OCI-LY3 (cell line): ENCODE data around the gene CELA2A.

Experiments
- H2AFZ ChIP-seq: fragments of 200-600, 300-600 bp; shearing (Covaris generic); 2 replicates; pipeline ENCODE4 v1.6.0; 2014; ENCODE audit warnings: antibody characterized with exemption, low read depth, low read length
- H3K27ac ChIP-seq: fragments of 200-600, 300-600 bp; sonication (generic); 2 replicates; pipeline ENCODE4 v1.5.1; 2014; ENCODE audit warnings: mild to moderate bottlenecking, low read length, moderate library complexity, mixed read lengths
- H3K27me3 ChIP-seq: fragments of 200-600, 300-600 bp; sonication (generic); 2 replicates; pipeline ENCODE4 v1.6.1; 2014; ENCODE audit warnings: low read depth, low read length, mixed read lengths
- H3K36me3 ChIP-seq: fragments of 200-600, 300-600 bp; sonication (generic); replicated peaks from 2 replicates; pipeline ENCODE3; 2014; ENCODE audit warnings: low read depth, low read length, mixed read lengths
- H3K4me1 ChIP-seq: fragments of 300-600, 200-600 bp; sonication (generic); 2 replicates; pipeline ENCODE4 v1.6.1; 2014; ENCODE audit warnings: low read length, mixed read lengths
- H3K4me2 ChIP-seq: fragments of 200-600, 300-600 bp; sonication (generic); 2 replicates; pipeline ENCODE4 v1.6.1; 2014; ENCODE audit warnings: low read length, mixed read lengths
- H3K4me3 ChIP-seq: fragments of 300-600, 200-600 bp; sonication (generic); 2 replicates; pipeline ENCODE4 v1.5.1; 2014; ENCODE audit warnings: antibody characterized with exemption, mild to moderate bottlenecking, low read length, moderate library complexity
- H3K79me2 ChIP-seq: fragments of 300-600, 200-600 bp; shearing (Covaris generic); 2 replicates; pipeline ENCODE4 v1.6.1; 2014; ENCODE audit warnings: mild to moderate bottlenecking, low read length, mixed read lengths
- H3K9ac ChIP-seq: fragments of 300-600, 200-600 bp; shearing (Covaris generic); 2 replicates; pipeline ENCODE4 v1.6.0; 2014; ENCODE audit warnings: mild to moderate bottlenecking, low read length, moderate library complexity
- H3K9me3 ChIP-seq: fragments of 200-600, 300-600 bp; shearing (Covaris generic); 2 replicates; pipeline ENCODE4 v1.6.1; 2014; ENCODE audit warnings: low read length, mixed read lengths; ENCODE audit not compliant: insufficient read depth
- H4K20me1 ChIP-seq: fragments of 200-600, 300-600 bp; sonication (generic); 2 replicates; pipeline ENCODE4 v1.6.1; 2016; ENCODE audit warnings: low read length, mixed read lengths; ENCODE audit not compliant: insufficient read depth
- EZH2phosphoT487 ChIP-seq: fragments of 200-600 bp; shearing (Covaris generic); IDR thresholded peaks from 2 replicates; pipeline ENCODE4 v1.6.1; 2018; ENCODE audit warnings: antibody characterized with exemption, mixed run types, low read depth
- TF ChIP-seq, protein P1 (sequence below): fragments of 200-600, 300-600 bp; sonication (generic); IDR thresholded peaks from 2 replicates; pipeline ENCODE4 v1.5.1; 2014; ENCODE audit warnings: antibody characterized with exemption, low read length, low read depth

The CELA2A gene

DNA sequence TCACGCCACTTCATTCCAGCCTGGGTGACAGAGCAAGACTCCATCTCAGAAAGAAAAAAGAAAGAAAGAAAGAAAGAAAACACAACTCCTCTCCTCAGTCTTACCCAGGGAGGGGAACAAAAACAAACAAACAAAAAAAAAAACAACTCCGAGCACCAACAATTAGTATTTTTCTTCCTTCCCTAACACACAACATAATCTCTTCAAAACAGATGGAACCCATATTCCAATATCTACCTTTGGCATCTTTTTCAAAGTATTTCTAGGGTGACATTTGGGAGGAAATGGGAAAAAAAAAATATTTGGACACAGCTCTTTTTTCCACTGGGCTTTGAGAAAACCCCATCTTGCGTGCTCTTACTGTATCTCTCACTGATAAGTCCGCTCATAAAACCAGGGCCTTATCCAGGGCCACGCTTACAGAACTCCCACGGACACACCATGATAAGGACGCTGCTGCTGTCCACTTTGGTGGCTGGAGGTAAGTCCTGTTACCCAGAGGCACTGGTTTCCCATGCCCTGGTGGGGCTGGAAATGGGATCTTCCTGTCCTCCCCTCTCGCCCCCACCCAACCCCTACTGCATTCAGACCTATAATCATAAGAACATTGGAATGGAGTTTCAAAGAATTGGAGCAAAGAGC lies at the start of gene CELA2A:
Gene CELA2A, plus strand, starts transcription at position 420 of the 642 bp plus-strand sequence. Its CDS starts 22 bp downstream, at position 442.
- peaks cover 23% of the 10 kb centered on the region for H3K4me1 ChIP-seq
- H3K27me3 ChIP-seq: no peaks in the 10 kb centered on the region
- no peaks in the 10 kb centered on the region for H3K36me3 ChIP-seq
- peak within 1 kb of the TSS; percentile 45; the same call in 1 of the 2 replicates for H3K4me2 ChIP-seq
- no peak within 1 kb of the TSS for H3K9ac ChIP-seq
- no peak within 1 kb of the TSS for H3K27ac ChIP-seq
- H4K20me1 ChIP-seq: no peaks in the 10 kb centered on the region
- TF ChIP-seq, protein P1, sequence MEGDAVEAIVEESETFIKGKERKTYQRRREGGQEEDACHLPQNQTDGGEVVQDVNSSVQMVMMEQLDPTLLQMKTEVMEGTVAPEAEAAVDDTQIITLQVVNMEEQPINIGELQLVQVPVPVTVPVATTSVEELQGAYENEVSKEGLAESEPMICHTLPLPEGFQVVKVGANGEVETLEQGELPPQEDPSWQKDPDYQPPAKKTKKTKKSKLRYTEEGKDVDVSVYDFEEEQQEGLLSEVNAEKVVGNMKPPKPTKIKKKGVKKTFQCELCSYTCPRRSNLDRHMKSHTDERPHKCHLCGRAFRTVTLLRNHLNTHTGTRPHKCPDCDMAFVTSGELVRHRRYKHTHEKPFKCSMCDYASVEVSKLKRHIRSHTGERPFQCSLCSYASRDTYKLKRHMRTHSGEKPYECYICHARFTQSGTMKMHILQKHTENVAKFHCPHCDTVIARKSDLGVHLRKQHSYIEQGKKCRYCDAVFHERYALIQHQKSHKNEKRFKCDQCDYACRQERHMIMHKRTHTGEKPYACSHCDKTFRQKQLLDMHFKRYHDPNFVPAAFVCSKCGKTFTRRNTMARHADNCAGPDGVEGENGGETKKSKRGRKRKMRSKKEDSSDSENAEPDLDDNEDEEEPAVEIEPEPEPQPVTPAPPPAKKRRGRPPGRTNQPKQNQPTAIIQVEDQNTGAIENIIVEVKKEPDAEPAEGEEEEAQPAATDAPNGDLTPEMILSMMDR: no peak
- TF ChIP-seq EZH2phosphoT487: no peak
- H3K79me2 ChIP-seq: no peaks in the 10 kb centered on the region
- H3K9me3 ChIP-seq: no peaks in the 10 kb centered on the region
- H2AFZ ChIP-seq: no peak within 1 kb of the TSS
- no peak within 1 kb of the TSS for H3K4me3 ChIP-seq

DNA sequence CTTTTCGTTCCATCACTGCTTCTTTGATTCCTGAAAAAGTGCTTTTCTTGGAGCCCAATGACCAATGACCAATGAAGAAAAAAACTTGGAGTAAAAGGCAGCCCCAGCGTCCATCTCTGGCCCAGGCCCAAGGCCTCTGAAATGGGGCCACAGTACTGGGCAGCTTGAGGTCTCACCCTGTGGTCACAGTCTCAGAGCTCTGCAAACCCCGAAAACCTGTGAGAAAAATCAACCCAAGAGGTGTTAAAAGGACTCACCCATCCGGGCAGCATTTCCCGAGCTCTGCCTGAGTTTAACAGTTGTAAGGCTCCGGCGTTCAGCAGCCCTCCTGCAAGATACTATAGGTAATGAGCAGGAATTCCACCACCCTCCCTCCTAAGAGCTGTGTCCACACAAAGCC lies 49.0 kb upstream of the CELA2A start:
- Histone ChIP-seq H3K27me3 (peaks cover 24% of the 10 kb centered on the region), H3K4me3 (no peak overlapping the region), H3K9ac (no peak overlapping the region), H3K4me2 (no peak overlapping the region), H2AFZ (no peak overlapping the region), H3K27ac (no peak overlapping the region), H3K4me1 (peaks cover 9% of the 10 kb centered on the region), H3K36me3 (no peaks in the 10 kb centered on the region), H4K20me1 (peaks cover 16% of the 10 kb centered on the region), H3K79me2 (peaks cover 25% of the 10 kb centered on the region), H3K9me3 (no peaks in the 10 kb centered on the region)
- TF ChIP-seq, protein P1: no peak
- TF ChIP-seq EZH2phosphoT487: no peak

DNA sequence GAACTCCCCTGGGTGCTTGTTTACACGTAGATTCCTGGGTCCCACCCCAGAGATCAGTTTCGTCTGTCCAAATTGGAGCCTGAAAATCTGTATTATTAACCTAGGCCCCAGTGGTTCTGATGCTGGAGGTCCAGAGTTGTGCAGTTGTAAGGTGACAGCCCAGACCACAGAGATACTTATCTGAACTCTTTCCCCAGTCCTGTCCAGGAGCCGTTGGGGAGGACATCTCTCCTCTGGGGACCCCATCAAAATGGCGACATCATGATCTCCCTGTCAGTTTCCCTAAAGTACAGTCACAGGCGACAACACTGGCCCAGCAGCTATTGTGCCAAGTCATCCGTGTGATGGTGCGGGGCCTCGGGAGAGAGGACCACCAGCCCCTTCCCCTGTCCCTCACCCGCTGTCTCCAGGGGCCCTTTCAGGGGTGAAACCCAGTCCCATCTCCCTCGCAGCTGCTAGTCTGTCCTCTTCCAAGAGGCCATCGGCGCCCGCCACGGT lies 47.6 kb upstream of the CELA2A start:
- Histone ChIP-seq H3K9me3 (no peaks in the 10 kb centered on the region), H3K36me3 (no peaks in the 10 kb centered on the region), H3K27ac (no peak overlapping the region), H3K4me3 (peak overlapping the region; percentile 99), H3K4me2 (peak overlapping the region; percentile 94), H3K9ac (peak overlapping the region; percentile 91), H3K27me3 (peaks cover 24% of the 10 kb centered on the region), H3K79me2 (peaks cover 29% of the 10 kb centered on the region), H3K4me1 (peaks cover 9% of the 10 kb centered on the region), H2AFZ (peak overlapping the region; percentile 74; the same call in 1 of the 2 replicates), H4K20me1 (peaks cover 18% of the 10 kb centered on the region)
- TF ChIP-seq, protein P1: no peak

DNA sequence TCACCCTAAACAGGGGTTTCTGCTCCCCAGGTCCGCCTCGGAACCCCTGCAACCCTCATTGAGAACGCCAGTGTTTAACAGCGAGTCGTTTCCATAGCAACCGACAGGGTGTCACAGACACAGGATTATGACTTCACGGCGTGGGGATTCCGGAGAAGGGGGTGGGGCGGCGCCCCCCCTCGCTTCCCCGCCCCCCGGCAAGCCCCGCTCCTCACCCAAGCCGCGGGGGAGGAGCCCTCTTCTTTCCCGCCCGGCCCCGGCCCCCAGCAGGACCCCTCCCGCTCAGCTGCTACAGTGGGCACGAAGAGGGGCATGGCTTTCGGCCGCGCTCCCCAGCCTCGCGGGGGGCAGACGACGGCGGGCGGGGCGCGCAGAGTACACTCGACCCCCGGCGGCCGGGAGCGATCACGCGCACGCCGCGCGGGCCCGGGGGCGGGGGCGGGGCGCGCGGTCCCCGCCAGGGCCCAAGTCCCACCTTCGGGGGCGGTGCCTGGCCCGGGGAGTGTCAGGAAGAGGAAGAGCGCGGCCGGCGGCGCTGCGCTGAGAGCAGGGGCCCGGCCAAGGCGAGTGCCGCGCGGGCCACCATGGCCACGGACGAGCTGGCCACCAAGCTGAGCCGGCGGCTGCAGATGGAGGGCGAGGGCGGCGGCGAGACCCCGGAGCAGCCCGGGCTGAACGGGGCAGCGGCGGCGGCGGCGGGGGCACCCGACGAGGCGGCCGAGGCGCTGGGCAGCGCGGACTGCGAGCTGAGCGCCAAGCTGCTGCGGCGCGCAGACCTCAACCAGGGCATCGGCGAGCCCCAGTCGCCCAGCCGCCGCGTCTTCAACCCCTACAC lies 46.9 kb upstream of the CELA2A start, which contains the start of gene EFHD2:
Gene EFHD2, plus strand, starts transcription at position 501 of the 835 bp plus-strand sequence. Its CDS starts 84 bp downstream, at position 585.
- peaks cover 21% of the 10 kb centered on the region for H4K20me1 ChIP-seq
- peaks cover 34% of the 10 kb centered on the region for H3K79me2 ChIP-seq
- H3K4me1 ChIP-seq: peaks cover 14% of the 10 kb centered on the region
- no peaks in the 10 kb centered on the region for H3K9me3 ChIP-seq
- TF ChIP-seq, protein P1: no peak
- TF ChIP-seq EZH2phosphoT487: no peak
- no peak within 1 kb of the TSS; the same call in 1 of the 2 replicates for H3K27ac ChIP-seq
- H2AFZ ChIP-seq: peak within 1 kb of the TSS; percentile 74; the same call in 1 of the 2 replicates
- peaks cover 24% of the 10 kb centered on the region for H3K27me3 ChIP-seq
- H3K36me3 ChIP-seq: peaks cover 3% of the 10 kb centered on the region
- peak within 1 kb of the TSS; percentile 100 for H3K4me2 ChIP-seq
- H3K4me3 ChIP-seq: peak within 1 kb of the TSS; percentile 99
- peak within 1 kb of the TSS; percentile 91 for H3K9ac ChIP-seq
